Measurements from ENCODE around the gene USP46. TPM values are rescaled to one million over a fixed set of nuclear protein-coding genes. Genes with fewer than 3 reads are reported as not detected.

Gene USP46
- total and polyA plus RNA-seq, 2 of the 4 experiments (the other 2 are of a cell fraction) = 9.3 to 15.4 TPM

- no peak overlapping the region for H3K4me3 ChIP-seq (ENCODE audit: insufficient read depth, low read depth, low read length)
- peaks cover 2% of the 10 kb centered on the region; the same call in 1 of the 2 replicates for H3K4me1 ChIP-seq (ENCODE audit: control insufficient read depth, insufficient read depth, low read length)
- no peak overlapping the region for H2AK9ac ChIP-seq (replicated peaks; ENCODE audit: low read depth, low read length, poor library complexity)
- no peak overlapping the region for H3K9ac ChIP-seq (ENCODE audit: low read depth, low read length)
- ChIA-PET CTCF (interaction anchor here (0.6 kb wide), 1 partner anchor 83 kb away, joined by 3 read pairs; no protein-coding TSS in a partner anchor), POLR2A (ENCODE audit: unreplicated experiment) (no interaction called here)
- no peaks in the 10 kb centered on the region for H3K9me1 ChIP-seq (ENCODE audit: insufficient read depth, low read length)
- no peak overlapping the region for H3K23ac ChIP-seq (ENCODE audit: low read depth, low read length)
- H3K27me3 ChIP-seq (ENCODE audit: control insufficient read depth, insufficient read depth, low read length) = no peaks in the 10 kb centered on the region
- H2AFZ ChIP-seq (replicated peaks; ENCODE audit: low read length, poor library complexity) = no peak overlapping the region
- no peak overlapping the region for H3K4me2 ChIP-seq (ENCODE audit: low read depth, low read length)
- no peak overlapping the region for H3K14ac ChIP-seq (replicated peaks; ENCODE audit: low read depth, low read length)
- dilution Hi-C loops (cut with HindIII; ENCODE audit: low sequenced_read_pairs, unreplicated experiment) (no loop called here), in situ Hi-C loops (cut with MboI; ENCODE audit: low sequenced_read_pairs) (no loop called here), intact Hi-C loops (cut with micrococcal nuclease) (no loop called here)
- H2BK15ac ChIP-seq (ENCODE audit: low read depth, low read length) = no peak overlapping the region
- BruUV-seq (replicated peaks) = no TSS peak
- H4K91ac ChIP-seq (ENCODE audit: insufficient read depth, low read depth, low read length) = no peak overlapping the region
- no peak overlapping the region for H4K8ac ChIP-seq (ENCODE audit: low read depth in 2 of 2, low read length in 2 of 2)
- no peaks in the 10 kb centered on the region for H4K20me1 ChIP-seq (ENCODE audit: insufficient read depth, low read length)
- DNase-seq (no peak), ATAC-seq (ENCODE audit: low read depth) (no peak)
- TF ChIP-seq CHD1 (IDR thresholded peaks at IDR 0.05; ENCODE audit: low read depth, low read length) (no peak), FOS (IDR thresholded peaks at IDR 0.05; ENCODE audit: low read depth, low read length) (no peak), RFX5 (IDR thresholded peaks at IDR 0.05; ENCODE audit: low read depth, low read length) (no peak), MAFK (IDR thresholded peaks at IDR 0.05; ENCODE audit: low read depth, low read length) (no peak), NFE2L2 (IDR thresholded peaks at IDR 0.05; ENCODE audit: low read depth, low read length) (no peak), RAD21 (IDR thresholded peaks at IDR 0.05; ENCODE audit: low read length) (no peak), RCOR1 (IDR thresholded peaks at IDR 0.05; ENCODE audit: insufficient replicate concordance, low read length) (no peak), MXI1 (IDR thresholded peaks at IDR 0.05; ENCODE audit: borderline replicate concordance, low read depth, low read length) (no peak)
- H3K27ac ChIP-seq (ENCODE audit: insufficient read depth, low read length) = no peak overlapping the region
- no peak overlapping the region for H3K4ac ChIP-seq (ENCODE audit: low read depth, low read length)
- H2BK120ac ChIP-seq (ENCODE audit: low read depth, low read length) = no peak overlapping the region; the same call in 1 of the 2 replicates
- no peak overlapping the region for H2BK5ac ChIP-seq (ENCODE audit: low read depth, low read length, poor library complexity, severe bottlenecking)
- H3K56ac ChIP-seq (ENCODE audit: extremely low read depth, insufficient read depth, low read length) = no peak overlapping the region
- no peaks in the 10 kb centered on the region for H3K9me3 ChIP-seq (ENCODE audit: control insufficient read depth, insufficient read depth, low read length)
- no peaks in the 10 kb centered on the region for H3K36me3 ChIP-seq (ENCODE audit: control insufficient read depth, insufficient read depth, low read length)
- H4K5ac ChIP-seq (ENCODE audit: low read depth, low read length) = no peak overlapping the region
- H3K18ac ChIP-seq (ENCODE audit: low read depth, low read length) = no peak overlapping the region
- WGBS, 2 experiments (ENCODE audit: extremely low coverage in 2 of 2, insufficient read length in 1 of 2) = 40% methylated on average over 1 of the region's 3 CpGs; no CpG with 5 or more reads in 1 of the 2 experiments
- H3K79me1 ChIP-seq (ENCODE audit: low read depth in 1 of 2, low read length in 2 of 2) = no peaks in the 10 kb centered on the region
- H2BK20ac ChIP-seq (ENCODE audit: low read depth, low read length) = no peak overlapping the region
- no peak overlapping the region for H2AK5ac ChIP-seq (ENCODE audit: low read depth, low read length)
These were observed 108.9 kb downstream of the USP46 start for GRCh38 chr4:52550186-52550585.
